Ishikawa (cell line): ENCODE measurements around the gene NHSL1.

Experiments
- FOXM1 ChIP-seq: IDR thresholded peaks from 2 replicates; pipeline ENCODE4 v1.6.1; 2012; ENCODE audit warnings: low read depth, borderline replicate concordance
- RAD21 ChIP-seq: IDR thresholded peaks from 2 replicates; pipeline ENCODE4 v1.6.1; 2012; ENCODE audit warnings: low read depth
- TAF1 ChIP-seq: IDR thresholded peaks from 2 replicates; pipeline ENCODE4 v1.6.1; 2012; ENCODE audit warnings: low read depth, mild to moderate bottlenecking
- YY1 ChIP-seq: IDR thresholded peaks from 2 replicates; pipeline ENCODE4 v1.6.1; 2012; ENCODE audit warnings: low read depth
- TF ChIP-seq, protein P1 (sequence below): IDR thresholded peaks from 2 replicates; pipeline ENCODE4 v1.6.1; 2012; ENCODE audit warnings: low read depth, mild to moderate bottlenecking

- no peak for TF ChIP-seq FOXM1
- TF ChIP-seq YY1, result no peak
- no peak for TF ChIP-seq TAF1
- no peak for TF ChIP-seq RAD21
- TF ChIP-seq, protein P1, sequence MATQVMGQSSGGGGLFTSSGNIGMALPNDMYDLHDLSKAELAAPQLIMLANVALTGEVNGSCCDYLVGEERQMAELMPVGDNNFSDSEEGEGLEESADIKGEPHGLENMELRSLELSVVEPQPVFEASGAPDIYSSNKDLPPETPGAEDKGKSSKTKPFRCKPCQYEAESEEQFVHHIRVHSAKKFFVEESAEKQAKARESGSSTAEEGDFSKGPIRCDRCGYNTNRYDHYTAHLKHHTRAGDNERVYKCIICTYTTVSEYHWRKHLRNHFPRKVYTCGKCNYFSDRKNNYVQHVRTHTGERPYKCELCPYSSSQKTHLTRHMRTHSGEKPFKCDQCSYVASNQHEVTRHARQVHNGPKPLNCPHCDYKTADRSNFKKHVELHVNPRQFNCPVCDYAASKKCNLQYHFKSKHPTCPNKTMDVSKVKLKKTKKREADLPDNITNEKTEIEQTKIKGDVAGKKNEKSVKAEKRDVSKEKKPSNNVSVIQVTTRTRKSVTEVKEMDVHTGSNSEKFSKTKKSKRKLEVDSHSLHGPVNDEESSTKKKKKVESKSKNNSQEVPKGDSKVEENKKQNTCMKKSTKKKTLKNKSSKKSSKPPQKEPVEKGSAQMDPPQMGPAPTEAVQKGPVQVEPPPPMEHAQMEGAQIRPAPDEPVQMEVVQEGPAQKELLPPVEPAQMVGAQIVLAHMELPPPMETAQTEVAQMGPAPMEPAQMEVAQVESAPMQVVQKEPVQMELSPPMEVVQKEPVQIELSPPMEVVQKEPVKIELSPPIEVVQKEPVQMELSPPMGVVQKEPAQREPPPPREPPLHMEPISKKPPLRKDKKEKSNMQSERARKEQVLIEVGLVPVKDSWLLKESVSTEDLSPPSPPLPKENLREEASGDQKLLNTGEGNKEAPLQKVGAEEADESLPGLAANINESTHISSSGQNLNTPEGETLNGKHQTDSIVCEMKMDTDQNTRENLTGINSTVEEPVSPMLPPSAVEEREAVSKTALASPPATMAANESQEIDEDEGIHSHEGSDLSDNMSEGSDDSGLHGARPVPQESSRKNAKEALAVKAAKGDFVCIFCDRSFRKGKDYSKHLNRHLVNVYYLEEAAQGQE, result no peak
Observed at GRCh38 chr6:138537106-138537505, 37.8 kb upstream of the NHSL1 start.
